GM12801 (cell line): ENCODE results near the gene GBP4.

ENCODE experiments used
- TF ChIP-seq, protein P1 (sequence below): IDR thresholded peaks from one replicate; pipeline ENCODE4 v1.5.1; 2011; ENCODE audit warnings: control low read depth; ENCODE audit not compliant: insufficient read length; ENCODE audit errors: extremely low read depth

GBP4 gene

DNA sequence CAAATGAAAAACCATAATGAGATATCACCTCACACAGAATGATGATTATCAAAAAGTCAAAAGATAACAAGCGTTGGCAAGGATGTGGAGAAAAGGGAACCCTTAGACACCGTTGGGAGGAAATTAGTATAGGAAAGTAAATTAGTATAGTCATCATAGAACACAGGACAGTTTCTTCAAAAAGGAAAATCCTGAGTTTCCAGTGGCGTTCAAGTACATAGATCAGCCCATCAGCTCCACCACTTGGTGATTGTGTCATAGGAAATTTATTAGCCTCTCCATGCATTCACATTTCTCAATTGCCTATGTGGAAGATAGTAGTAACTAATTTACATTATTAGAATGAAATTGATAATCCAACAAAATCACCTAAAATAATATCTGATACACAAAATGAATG, 52.0 kb downstream of the GBP4 start:
- TF ChIP-seq, protein P1, sequence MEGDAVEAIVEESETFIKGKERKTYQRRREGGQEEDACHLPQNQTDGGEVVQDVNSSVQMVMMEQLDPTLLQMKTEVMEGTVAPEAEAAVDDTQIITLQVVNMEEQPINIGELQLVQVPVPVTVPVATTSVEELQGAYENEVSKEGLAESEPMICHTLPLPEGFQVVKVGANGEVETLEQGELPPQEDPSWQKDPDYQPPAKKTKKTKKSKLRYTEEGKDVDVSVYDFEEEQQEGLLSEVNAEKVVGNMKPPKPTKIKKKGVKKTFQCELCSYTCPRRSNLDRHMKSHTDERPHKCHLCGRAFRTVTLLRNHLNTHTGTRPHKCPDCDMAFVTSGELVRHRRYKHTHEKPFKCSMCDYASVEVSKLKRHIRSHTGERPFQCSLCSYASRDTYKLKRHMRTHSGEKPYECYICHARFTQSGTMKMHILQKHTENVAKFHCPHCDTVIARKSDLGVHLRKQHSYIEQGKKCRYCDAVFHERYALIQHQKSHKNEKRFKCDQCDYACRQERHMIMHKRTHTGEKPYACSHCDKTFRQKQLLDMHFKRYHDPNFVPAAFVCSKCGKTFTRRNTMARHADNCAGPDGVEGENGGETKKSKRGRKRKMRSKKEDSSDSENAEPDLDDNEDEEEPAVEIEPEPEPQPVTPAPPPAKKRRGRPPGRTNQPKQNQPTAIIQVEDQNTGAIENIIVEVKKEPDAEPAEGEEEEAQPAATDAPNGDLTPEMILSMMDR: no peak

DNA sequence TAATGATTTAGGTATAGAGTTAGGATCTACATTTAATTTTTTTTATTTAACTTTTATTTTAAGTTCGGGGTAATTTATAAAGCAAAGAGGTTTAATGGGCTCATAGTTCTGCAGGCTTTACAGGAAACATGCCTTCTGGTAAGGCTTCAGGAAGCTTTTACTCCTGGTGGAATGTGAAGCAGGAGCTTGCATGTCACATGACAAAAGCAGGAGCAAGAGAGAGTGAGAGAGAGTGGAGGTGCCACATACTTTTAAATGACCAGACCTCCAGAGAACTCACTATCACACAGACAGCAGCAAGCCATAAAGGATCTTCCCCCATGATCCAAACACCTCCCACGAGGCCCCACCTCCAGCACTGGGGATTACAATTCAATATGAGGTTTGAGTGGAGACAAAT, 55.3 kb downstream of the GBP4 start:
- TF ChIP-seq, protein P1: no peak

DNA sequence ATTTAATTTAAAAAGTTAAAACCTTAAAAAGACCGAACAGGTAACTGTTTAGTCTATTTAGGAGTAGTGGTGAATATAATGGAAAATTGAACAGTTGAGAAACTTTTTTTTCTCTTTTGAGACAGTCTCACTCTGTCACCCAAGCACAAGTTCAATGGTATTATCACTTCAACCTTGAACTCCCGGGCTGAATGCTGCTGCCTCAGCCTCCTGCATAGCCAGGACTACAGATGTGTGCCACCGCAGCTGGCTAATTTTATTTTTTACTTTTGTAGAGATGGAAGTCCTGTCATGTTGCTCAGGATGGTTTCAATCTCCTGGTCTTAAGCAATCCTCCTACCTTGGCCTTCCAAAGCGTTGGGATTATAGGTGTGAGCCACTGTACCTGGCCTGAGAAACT, 56.6 kb downstream of the GBP4 start:
- TF ChIP-seq, protein P1: no peak

- TF ChIP-seq, protein P1: no peak
Observed at GRCh38 chr1:89133747-89134146, 65.0 kb downstream of the GBP4 start.
